Measurements from ENCODE around the gene LIMS2. TPM values are rescaled to one million over a fixed set of nuclear protein-coding genes. Genes with fewer than 3 reads are reported as not detected.

Gene LIMS2
- total and polyA plus RNA-seq, 2 experiments from 2014 or later = 1.6 to 3.5 TPM

- TF ChIP-seq, protein P1, sequence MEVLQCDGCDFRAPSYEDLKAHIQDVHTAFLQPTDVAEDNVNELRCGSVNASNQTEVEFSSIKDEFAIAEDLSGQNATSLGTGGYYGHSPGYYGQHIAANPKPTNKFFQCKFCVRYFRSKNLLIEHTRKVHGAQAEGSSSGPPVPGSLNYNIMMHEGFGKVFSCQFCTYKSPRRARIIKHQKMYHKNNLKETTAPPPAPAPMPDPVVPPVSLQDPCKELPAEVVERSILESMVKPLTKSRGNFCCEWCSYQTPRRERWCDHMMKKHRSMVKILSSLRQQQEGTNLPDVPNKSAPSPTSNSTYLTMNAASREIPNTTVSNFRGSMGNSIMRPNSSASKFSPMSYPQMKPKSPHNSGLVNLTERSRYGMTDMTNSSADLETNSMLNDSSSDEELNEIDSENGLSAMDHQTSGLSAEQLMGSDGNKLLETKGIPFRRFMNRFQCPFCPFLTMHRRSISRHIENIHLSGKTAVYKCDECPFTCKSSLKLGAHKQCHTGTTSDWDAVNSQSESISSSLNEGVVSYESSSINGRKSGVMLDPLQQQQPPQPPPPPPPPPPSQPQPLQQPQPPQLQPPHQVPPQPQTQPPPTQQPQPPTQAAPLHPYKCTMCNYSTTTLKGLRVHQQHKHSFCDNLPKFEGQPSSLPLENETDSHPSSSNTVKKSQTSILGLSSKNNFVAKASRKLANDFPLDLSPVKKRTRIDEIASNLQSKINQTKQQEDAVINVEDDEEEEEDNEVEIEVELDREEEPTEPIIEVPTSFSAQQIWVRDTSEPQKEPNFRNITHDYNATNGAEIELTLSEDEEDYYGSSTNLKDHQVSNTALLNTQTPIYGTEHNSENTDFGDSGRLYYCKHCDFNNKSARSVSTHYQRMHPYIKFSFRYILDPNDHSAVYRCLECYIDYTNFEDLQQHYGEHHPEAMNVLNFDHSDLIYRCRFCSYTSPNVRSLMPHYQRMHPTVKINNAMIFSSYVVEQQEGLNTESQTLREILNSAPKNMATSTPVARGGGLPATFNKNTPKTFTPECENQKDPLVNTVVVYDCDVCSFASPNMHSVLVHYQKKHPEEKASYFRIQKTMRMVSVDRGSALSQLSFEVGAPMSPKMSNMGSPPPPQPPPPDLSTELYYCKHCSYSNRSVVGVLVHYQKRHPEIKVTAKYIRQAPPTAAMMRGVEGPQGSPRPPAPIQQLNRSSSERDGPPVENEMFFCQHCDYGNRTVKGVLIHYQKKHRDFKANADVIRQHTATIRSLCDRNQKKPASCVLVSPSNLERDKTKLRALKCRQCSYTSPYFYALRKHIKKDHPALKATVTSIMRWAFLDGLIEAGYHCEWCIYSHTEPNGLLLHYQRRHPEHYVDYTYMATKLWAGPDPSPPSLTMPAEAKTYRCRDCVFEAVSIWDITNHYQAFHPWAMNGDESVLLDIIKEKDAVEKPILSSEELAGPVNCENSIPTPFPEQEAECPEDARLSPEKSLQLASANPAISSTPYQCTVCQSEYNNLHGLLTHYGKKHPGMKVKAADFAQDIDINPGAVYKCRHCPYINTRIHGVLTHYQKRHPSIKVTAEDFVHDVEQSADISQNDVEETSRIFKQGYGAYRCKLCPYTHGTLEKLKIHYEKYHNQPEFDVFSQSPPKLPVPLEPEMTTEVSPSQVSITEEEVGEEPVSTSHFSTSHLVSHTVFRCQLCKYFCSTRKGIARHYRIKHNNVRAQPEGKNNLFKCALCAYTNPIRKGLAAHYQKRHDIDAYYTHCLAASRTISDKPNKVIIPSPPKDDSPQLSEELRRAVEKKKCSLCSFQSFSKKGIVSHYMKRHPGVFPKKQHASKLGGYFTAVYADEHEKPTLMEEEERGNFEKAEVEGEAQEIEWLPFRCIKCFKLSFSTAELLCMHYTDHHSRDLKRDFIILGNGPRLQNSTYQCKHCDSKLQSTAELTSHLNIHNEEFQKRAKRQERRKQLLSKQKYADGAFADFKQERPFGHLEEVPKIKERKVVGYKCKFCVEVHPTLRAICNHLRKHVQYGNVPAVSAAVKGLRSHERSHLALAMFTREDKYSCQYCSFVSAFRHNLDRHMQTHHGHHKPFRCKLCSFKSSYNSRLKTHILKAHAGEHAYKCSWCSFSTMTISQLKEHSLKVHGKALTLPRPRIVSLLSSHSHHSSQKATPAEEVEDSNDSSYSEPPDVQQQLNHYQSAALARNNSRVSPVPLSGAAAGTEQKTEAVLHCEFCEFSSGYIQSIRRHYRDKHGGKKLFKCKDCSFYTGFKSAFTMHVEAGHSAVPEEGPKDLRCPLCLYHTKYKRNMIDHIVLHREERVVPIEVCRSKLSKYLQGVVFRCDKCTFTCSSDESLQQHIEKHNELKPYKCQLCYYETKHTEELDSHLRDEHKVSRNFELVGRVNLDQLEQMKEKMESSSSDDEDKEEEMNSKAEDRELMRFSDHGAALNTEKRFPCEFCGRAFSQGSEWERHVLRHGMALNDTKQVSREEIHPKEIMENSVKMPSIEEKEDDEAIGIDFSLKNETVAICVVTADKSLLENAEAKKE (CRISPR knock-in tag; IDR thresholded peaks at IDR 0.05) = no peak
- TF ChIP-seq ETS1 (IDR thresholded peaks at IDR 0.05) (no peak), JUNB (IDR thresholded peaks at IDR 0.05; ENCODE audit: unreplicated experiment) (no peak), ZNF114 (CRISPR knock-in tag; IDR thresholded peaks at IDR 0.05) (no peak), NANOG (IDR thresholded peaks at IDR 0.05; ENCODE audit: borderline replicate concordance) (no peak), EZH2 (IDR thresholded peaks at IDR 0.05; ENCODE audit: low read depth, unreplicated experiment) (no peak), CREB1 (CRISPR knock-in tag; IDR thresholded peaks at IDR 0.05; ENCODE audit: low read depth) (no peak)
Measured at GRCh38 chr2:127628767-127629614, 46.3 kb downstream of the LIMS2 start (continued).
